OCI-LY7 (cell line): ENCODE data around the gene ADAMTS4. TPM values are rescaled to one million over a fixed set of nuclear protein-coding genes. Genes with fewer than 3 reads are reported as not detected.

ENCODE experiments used
- BruUV-seq: library from RNA; stranded (reverse); fragments of 400-500 nt; replicated peaks from 2 replicates; lab custom pipeline; 2021; lab: Mats Ljungman, UMichigan
- CTCF ChIA-PET: fragments of 300-600 bp; sonication (Branson Sonifier 250); formaldehyde crosslinking; loops from one replicate; lab custom pipeline; 2022; ENCODE audit warnings: antibody characterized with exemption; ENCODE audit not compliant: unreplicated experiment; lab: Charles Lee
- POLR2A ChIA-PET: fragments of 300-600 bp; sonication (Branson Sonifier 250); formaldehyde crosslinking; loops from one replicate; lab custom pipeline; 2022; ENCODE audit warnings: antibody characterized with exemption; lab: Charles Lee
- DNase-seq: peaks from one replicate; pipeline ENCODE4 v3.0.0-alpha.2; 2015; ENCODE audit warnings: low spot score
- H2AFZ ChIP-seq: fragments of 200-600 bp; sonication (generic), shearing (Covaris generic); 2 replicates; pipeline ENCODE4 v1.6.1; 2014; ENCODE audit warnings: mild to moderate bottlenecking, antibody characterized with exemption, low read length, moderate library complexity
- H3K27ac ChIP-seq: fragments of 200-600 bp; sonication (generic); 2 replicates; pipeline ENCODE4 v1.5.1; 2014; ENCODE audit warnings: mixed run types, low read depth, mild to moderate bottlenecking, moderate library complexity, low read length, inconsistent platforms; ENCODE audit not compliant: poor library complexity, severe bottlenecking
- H3K36me3 ChIP-seq: fragments of 200-600 bp; sonication (generic); 2 replicates; pipeline ENCODE4 v1.6.1; 2014; ENCODE audit warnings: mild to moderate bottlenecking, antibody characterized with exemption, low read length, moderate library complexity, mixed read lengths; ENCODE audit not compliant: insufficient read depth
- H3K4me1 ChIP-seq: fragments of 200-600 bp; sonication (generic); 2 replicates; pipeline ENCODE4 v1.5.1; 2014; ENCODE audit warnings: mild to moderate bottlenecking, low read length; ENCODE audit not compliant: insufficient read depth, poor library complexity, severe bottlenecking
- H3K4me2 ChIP-seq: fragments of 200-600 bp; sonication (generic); 2 replicates; pipeline ENCODE4 v1.6.1; 2014; ENCODE audit warnings: mild to moderate bottlenecking, low read length
- H3K4me3 ChIP-seq: fragments of 200-600 bp; sonication (generic); 2 replicates; pipeline ENCODE4 v1.5.1; 2014; ENCODE audit warnings: mild to moderate bottlenecking, low read depth, low read length; ENCODE audit not compliant: poor library complexity, severe bottlenecking
- H3K79me2 ChIP-seq: fragments of 200-600 bp; sonication (generic); 2 replicates; pipeline ENCODE4 v1.6.1; 2016; ENCODE audit warnings: low read depth, mild to moderate bottlenecking, low read length, moderate library complexity, mixed read lengths; ENCODE audit not compliant: insufficient read depth
- H3K9me2 ChIP-seq: fragments of 200-600 bp; sonication (generic); 2 replicates; pipeline ENCODE4 v1.6.1; 2016; ENCODE audit warnings: mild to moderate bottlenecking, low read length, mixed read lengths; ENCODE audit not compliant: insufficient read depth
- H3K9me3 ChIP-seq: fragments of 200-600 bp; sonication (generic); 2 replicates; pipeline ENCODE4 v1.6.1; 2014; ENCODE audit warnings: mild to moderate bottlenecking, mixed run types, low read length, mixed read lengths
- H4K20me1 ChIP-seq: fragments of 200-600 bp; sonication (generic); 2 replicates; pipeline ENCODE4 v1.6.1; 2014; ENCODE audit warnings: mild to moderate bottlenecking, antibody characterized with exemption, low read length, moderate library complexity, mixed read lengths; ENCODE audit not compliant: insufficient read depth
- EZH2phosphoT487 ChIP-seq: fragments of 200-600 bp; sonication (generic); IDR thresholded peaks from 2 replicates; pipeline ENCODE4 v1.6.1; 2018; ENCODE audit warnings: low read depth, borderline replicate concordance, mild to moderate bottlenecking, mixed run types, antibody characterized with exemption, low read length, moderate library complexity, mixed read lengths
- intact Hi-C: fragments of 100-400 bp; cut with micrococcal nuclease; formaldehyde crosslinking; loops from one replicate; pipeline ENCODE4 v1.10.0; 2022; ENCODE audit not compliant: unreplicated experiment
- total RNA-seq, 2 experiments: library from RNA; depleted of rRNA in 1 of 2; stranded (reverse); fragments of >200 nt in 1 of 2; shearing (Covaris generic) in 1 of 2; gene quantifications; 2 replicates each; pipeline ENCODE4 v1.2.3, GENCODE V29; 2014 to 2022
- TF ChIP-seq, protein P1 (sequence below): fragments of 200-600 bp; sonication (generic); conservative IDR thresholded peaks from 2 replicates; pipeline ENCODE4 v1.5.1; 2014; ENCODE audit warnings: mild to moderate bottlenecking, antibody characterized with exemption, low read length, moderate library complexity, mixed read lengths

ADAMTS4 gene
- total RNA-seq, 2 experiments from 2014 or later: 0.03 to 0.15 TPM

DNA sequence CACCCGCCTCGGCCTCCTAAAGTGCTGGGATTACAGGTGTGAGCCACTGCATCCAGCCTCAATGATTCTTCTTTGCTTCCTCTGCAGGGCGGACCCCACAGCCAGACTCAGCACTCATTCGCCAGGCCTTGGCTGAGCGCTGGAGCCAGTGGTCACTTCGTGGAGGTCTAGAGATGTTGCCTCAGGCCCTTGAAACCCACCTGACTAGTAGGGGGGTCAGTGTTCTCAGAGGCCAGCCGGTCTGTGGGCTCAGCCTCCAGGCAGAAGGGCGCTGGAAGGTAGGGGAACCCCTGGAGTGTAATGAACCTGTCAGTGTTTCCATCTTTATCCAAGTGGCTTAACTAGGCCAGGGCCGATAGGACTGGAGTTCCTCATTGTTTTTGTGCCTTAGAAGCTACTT is 29.9 kb downstream of the ADAMTS4 start:
- H3K4me3 ChIP-seq: no peak overlapping the region
- no peak overlapping the region for H2AFZ ChIP-seq

GRCh38 chr1:161166669-161167548 is 31.9 kb downstream of the ADAMTS4 start:
- intact Hi-C loops: loop anchor here (1.0 kb wide), 1 partner anchor 10 kb away; the partner anchor contains the start of gene B4GALT3
- H3K79me2 ChIP-seq: no peaks in the 10 kb centered on the region; the same call in 1 of the 2 replicates
- H3K4me2 ChIP-seq: peak overlapping the region; percentile 97
- CTCF ChIA-PET: interaction anchor here (0.7 to 2.0 kb wide), 6 partner anchors 10 to 459 kb away, joined by 3 to 10 read pairs (median 4); partner anchors contain the start of gene B4GALT3
- H3K9me2 ChIP-seq: no peaks in the 10 kb centered on the region
- H2AFZ ChIP-seq: peak overlapping the region; percentile 74
- BruUV-seq: TSS peak; percentile 66
- H3K4me1 ChIP-seq: peaks cover 14% of the 10 kb centered on the region
- POLR2A ChIA-PET: interaction anchor here (0.6 to 3.9 kb wide), 10 partner anchors 9 to 214 kb away, joined by 3 to 23 read pairs (median 4); partner anchors contain the start of genes B4GALT3, NIT1, PFDN2 and UFC1
- no peaks in the 10 kb centered on the region for H3K9me3 ChIP-seq
- H3K4me3 ChIP-seq: peak overlapping the region; percentile 79
- peak overlapping the region; percentile 57 for H3K27ac ChIP-seq
- DNase-seq: peak; percentile 37
- H3K36me3 ChIP-seq: peaks cover 46% of the 10 kb centered on the region
- TF ChIP-seq, protein P1, sequence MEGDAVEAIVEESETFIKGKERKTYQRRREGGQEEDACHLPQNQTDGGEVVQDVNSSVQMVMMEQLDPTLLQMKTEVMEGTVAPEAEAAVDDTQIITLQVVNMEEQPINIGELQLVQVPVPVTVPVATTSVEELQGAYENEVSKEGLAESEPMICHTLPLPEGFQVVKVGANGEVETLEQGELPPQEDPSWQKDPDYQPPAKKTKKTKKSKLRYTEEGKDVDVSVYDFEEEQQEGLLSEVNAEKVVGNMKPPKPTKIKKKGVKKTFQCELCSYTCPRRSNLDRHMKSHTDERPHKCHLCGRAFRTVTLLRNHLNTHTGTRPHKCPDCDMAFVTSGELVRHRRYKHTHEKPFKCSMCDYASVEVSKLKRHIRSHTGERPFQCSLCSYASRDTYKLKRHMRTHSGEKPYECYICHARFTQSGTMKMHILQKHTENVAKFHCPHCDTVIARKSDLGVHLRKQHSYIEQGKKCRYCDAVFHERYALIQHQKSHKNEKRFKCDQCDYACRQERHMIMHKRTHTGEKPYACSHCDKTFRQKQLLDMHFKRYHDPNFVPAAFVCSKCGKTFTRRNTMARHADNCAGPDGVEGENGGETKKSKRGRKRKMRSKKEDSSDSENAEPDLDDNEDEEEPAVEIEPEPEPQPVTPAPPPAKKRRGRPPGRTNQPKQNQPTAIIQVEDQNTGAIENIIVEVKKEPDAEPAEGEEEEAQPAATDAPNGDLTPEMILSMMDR: 0 out of 2 replicates have a peak, but pooled peaks have one; percentile 12
- TF ChIP-seq EZH2phosphoT487: no peak
- no peaks in the 10 kb centered on the region for H4K20me1 ChIP-seq

More for the DNA sequence above, 29.9 kb downstream of the ADAMTS4 start:
- Histone ChIP-seq H3K9me2 (no peaks in the 10 kb centered on the region), H4K20me1 (no peaks in the 10 kb centered on the region), H3K9me3 (no peaks in the 10 kb centered on the region), H3K36me3 (peaks cover 57% of the 10 kb centered on the region), H3K4me2 (no peak overlapping the region), H3K79me2 (no peaks in the 10 kb centered on the region; the same call in 1 of the 2 replicates), H3K27ac (no peak overlapping the region), H3K4me1 (peaks cover 14% of the 10 kb centered on the region)
- intact Hi-C loops: no loop called here
- no TSS peak for BruUV-seq
- no peak for TF ChIP-seq EZH2phosphoT487
- TF ChIP-seq, protein P1: no peak
- POLR2A ChIA-PET: interaction anchor here (1.0 to 3.9 kb wide), 3 partner anchors 8 to 16 kb away, joined by 3 to 23 read pairs (median 3); partner anchors contain the start of genes B4GALT3 and UFC1
- DNase-seq: no peak
- CTCF ChIA-PET: interaction anchor here (0.6 kb wide), 1 partner anchor 117 kb away, joined by 3 read pairs; no protein-coding TSS in a partner anchor
